Stomach (tissue), 9 donors: Measurements from ENCODE around the gene PANK4. TPM values are rescaled to one million over a fixed set of nuclear protein-coding genes. Genes with fewer than 3 reads are reported as not detected.
"Not testable (repeated sequence)": the region's sequence is repeated elsewhere in the genome, so short reads cannot be mapped to it uniquely, and the experiment has no call there.

Experiments used
- DNase-seq, 2 donors: peaks; one replicate each; pipeline versions ENCODE4 v3.0.0 to v3.0.0-alpha.2; 2013 to 2019
- H3K27ac ChIP-seq, 5 donors: fragments of 200-600 bp in 4 of 5; sonication (generic) in 4 of 5; one replicate each; pipeline ENCODE4 v1.5.1; 2013 to 2019; ENCODE audit warnings: mild to moderate bottlenecking in 1 of 5, moderate library complexity in 1 of 5
- H3K27me3 ChIP-seq, 3 donors: fragments of 200-600 bp; sonication (generic); one replicate each; pipeline ENCODE4 v1.5.1; 2017 to 2019; ENCODE audit warnings: mixed run types in 1 of 3
- H3K36me3 ChIP-seq, 4 donors: fragments of 200-600 bp; sonication (generic); 1 replicate in 3 of 4; 2 replicates in 1 of 4; pipeline ENCODE4 v1.5.1; 2016 to 2019
- H3K4me1 ChIP-seq, 4 donors: fragments of 200-600 bp; sonication (generic); one replicate each; pipeline ENCODE4 v1.5.1; 2016 to 2019
- H3K4me3 ChIP-seq, 4 donors: fragments of 200-600 bp; sonication (generic) in 3 of 4; one replicate each; pipeline ENCODE4 v1.5.1; 2016 to 2019; ENCODE audit warnings: mild to moderate bottlenecking in 1 of 4
- H3K9me3 ChIP-seq, 4 donors: fragments of 200-600 bp; sonication (generic); one replicate each; pipeline ENCODE4 v1.5.1; 2016 to 2019
- EP300 ChIP-seq: sonication (generic); formaldehyde crosslinking; IDR thresholded peaks from one replicate; pipeline ENCODE4 v1.6.1; 2017; ENCODE audit warnings: antibody characterized with exemption
- POLR2A ChIP-seq, 4 donors: fragments of 450-650 bp; IDR thresholded peaks; one replicate each; pipeline ENCODE4 v1.6.1; 2016; ENCODE audit warnings: antibody characterized with exemption in 4 of 4, control low read depth in 2 of 4, mild to moderate bottlenecking in 1 of 4, moderate library complexity in 1 of 4
- POLR2AphosphoS5 ChIP-seq, 3 donors: sonication (generic); formaldehyde crosslinking; IDR thresholded peaks; one replicate each; pipeline ENCODE4 v1.6.1; 2016; ENCODE audit warnings: antibody characterized with exemption in 3 of 3
- WGBS, 5 donors: extraction: QIAGEN DNeasy Blood & Tissue Kit in 3 of 5; methylation state at CpG; one replicate each; pipeline versions ENCODE4 v1.1.5 to v1.1.7; 2013 to 2018; 5-methylcytosine and 5-hydroxymethylcytosine counted together
- intact Hi-C: fragments of 100-400 bp; cut with DNase I; formaldehyde crosslinking; loops from one replicate; pipeline ENCODE4 v1.15.1; 2023; ENCODE audit warnings: low total_unique reads
- polyA plus RNA-seq, 3 donors: library from polyadenylated mRNA; stranded (reverse); fragments of 200-250 nt; gene quantifications; one replicate each; pipeline ENCODE4 v1.2.3, GENCODE V29; 2013
- total RNA-seq, 5 donors: library from RNA; depleted of rRNA; stranded (reverse); fragments of >200 nt; gene quantifications; one replicate each; pipeline versions ENCODE4 v1.1.0 to v1.2.3, GENCODE V29; 2014 to 2016
- TF ChIP-seq, protein P1 (sequence below), 7 experiments: fragments of 450-650 bp in 4 of 7; fragments of 200-600 bp in 3 of 7; sonication (generic) in 3 of 7; IDR thresholded peaks; one replicate each; pipeline ENCODE4 v1.5.1; 2016 to 2019; ENCODE audit warnings: antibody characterized with exemption in 7 of 7, control low read depth in 2 of 7, mild to moderate bottlenecking in 1 of 7
- donor health status: healthy with polysubstance abuse.
- donor health status: Bipolar disorder and iron deficiency.
- donor health status: healthy.

The PANK4 gene
- total and polyA plus RNA-seq, 8 donors: 6.4 to 86.0 (median 19.5) TPM

DNA sequence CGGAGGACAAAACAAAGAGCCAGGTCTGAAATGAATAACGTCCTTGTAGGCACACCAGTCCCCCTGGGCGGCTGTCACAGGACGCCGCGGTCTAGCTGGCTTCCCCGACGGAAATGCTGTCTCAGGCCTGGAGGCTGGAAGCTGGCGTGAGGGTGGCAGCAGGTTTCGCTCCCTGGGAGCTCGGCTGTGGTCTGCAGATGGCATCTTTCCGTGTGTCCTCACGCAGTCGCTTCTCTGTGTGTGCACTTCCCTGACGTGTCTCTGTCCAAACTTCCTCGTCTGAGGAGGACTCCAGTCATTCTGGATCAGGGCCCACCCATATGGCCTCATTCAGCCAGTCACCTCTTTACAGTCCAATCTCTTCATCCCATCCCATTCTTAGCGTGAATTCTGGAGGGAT is 43.9 kb upstream of the PANK4 start:
- no peak for TF ChIP-seq POLR2A (IDR thresholded peaks at IDR 0.05)
- no peak for TF ChIP-seq EP300
- TF ChIP-seq POLR2AphosphoS5 (IDR thresholded peaks at IDR 0.05): no peak
- TF ChIP-seq, protein P1, sequence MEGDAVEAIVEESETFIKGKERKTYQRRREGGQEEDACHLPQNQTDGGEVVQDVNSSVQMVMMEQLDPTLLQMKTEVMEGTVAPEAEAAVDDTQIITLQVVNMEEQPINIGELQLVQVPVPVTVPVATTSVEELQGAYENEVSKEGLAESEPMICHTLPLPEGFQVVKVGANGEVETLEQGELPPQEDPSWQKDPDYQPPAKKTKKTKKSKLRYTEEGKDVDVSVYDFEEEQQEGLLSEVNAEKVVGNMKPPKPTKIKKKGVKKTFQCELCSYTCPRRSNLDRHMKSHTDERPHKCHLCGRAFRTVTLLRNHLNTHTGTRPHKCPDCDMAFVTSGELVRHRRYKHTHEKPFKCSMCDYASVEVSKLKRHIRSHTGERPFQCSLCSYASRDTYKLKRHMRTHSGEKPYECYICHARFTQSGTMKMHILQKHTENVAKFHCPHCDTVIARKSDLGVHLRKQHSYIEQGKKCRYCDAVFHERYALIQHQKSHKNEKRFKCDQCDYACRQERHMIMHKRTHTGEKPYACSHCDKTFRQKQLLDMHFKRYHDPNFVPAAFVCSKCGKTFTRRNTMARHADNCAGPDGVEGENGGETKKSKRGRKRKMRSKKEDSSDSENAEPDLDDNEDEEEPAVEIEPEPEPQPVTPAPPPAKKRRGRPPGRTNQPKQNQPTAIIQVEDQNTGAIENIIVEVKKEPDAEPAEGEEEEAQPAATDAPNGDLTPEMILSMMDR (IDR thresholded peaks at IDR 0.05): no peak
- peaks cover under 1 to 6% (median 2%) of the 10 kb centered on the region in 4 donors for H3K4me1 ChIP-seq
- H3K4me3 ChIP-seq: no peak overlapping the region
- DNase-seq: no peak
- intact Hi-C loops: no loop called here
- no peak overlapping the region for H3K27ac ChIP-seq
- H3K27me3 ChIP-seq: peaks cover 0 to 29% (median 0%) of the 10 kb centered on the region in 3 donors
- H3K9me3 ChIP-seq: peaks cover 0 to 12% (median 10%) of the 10 kb centered on the region in 4 donors
- WGBS, 5 donors: 78 to 88% (median 86%) methylated on average over 16 to 17 of the region's 17 CpGs
- H3K36me3 ChIP-seq: no peaks in the 10 kb centered on the region

DNA sequence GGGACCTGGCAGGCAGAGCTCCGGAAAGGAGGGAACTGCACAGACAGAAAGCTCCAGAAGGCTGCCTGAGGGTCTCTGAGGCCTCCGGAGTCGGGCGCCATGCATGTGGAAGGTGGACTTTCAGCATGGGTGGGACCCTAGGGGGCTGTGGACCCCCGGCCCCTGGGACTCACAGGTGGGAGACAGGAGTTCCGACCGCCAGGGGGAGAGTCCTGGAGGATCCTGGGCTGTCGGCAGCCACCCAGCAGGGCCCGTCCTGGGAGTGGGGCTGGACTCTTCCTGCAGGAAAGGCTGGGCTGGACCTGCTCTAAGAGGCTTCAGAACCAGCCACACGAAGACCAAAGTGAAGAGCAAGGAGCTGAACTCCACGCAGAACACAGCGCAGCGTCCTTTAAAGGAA is 43.3 kb upstream of the PANK4 start:
- peaks cover 0 to 29% (median 0%) of the 10 kb centered on the region in 3 donors for H3K27me3 ChIP-seq
- H3K4me3 ChIP-seq, H3K36me3 ChIP-seq, H3K27ac ChIP-seq, H3K4me1 ChIP-seq, DNase-seq, intact Hi-C loops: not testable (repeated sequence)
- whole genome bisulfite sequencing, 5 donors: 83 to 91% (median 84%) methylated on average over 11 to 13 of the region's 13 CpGs
- H3K9me3 ChIP-seq: peaks cover 0 to 12% (median 10%) of the 10 kb centered on the region in 4 donors

DNA sequence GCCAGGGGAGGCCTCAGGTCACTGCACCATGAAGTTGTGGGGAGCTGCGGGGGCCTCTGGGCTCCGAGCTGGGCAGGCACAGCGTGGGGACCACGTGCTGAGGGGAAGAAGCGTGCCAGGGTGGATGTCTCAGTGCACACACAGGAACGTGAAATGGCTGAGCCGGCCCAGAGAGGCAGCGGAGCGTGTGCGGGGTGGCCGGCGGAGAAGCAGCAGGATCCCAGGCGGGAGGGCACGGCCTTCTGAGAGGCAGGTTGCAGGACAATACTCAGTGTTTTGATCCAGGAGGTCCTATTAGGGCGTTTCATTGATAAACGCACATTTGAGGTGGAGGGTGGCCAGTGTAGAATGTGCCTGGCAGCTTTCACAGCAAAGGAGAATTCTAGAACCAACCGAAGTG is 42.7 kb upstream of the PANK4 start:
- Histone ChIP-seq H3K4me3 (no peak overlapping the region), H3K27ac (no peak overlapping the region), H3K4me1 (peaks cover 5 to 9% (median 7%) of the 10 kb centered on the region in 4 donors), H3K27me3 (peaks cover 0 to 29% (median 0%) of the 10 kb centered on the region in 3 donors), H3K9me3 (peaks cover 0 to 12% (median 10%) of the 10 kb centered on the region in 4 donors), H3K36me3 (peaks cover 0 to 2% (median 0%) of the 10 kb centered on the region in 4 donors)
- WGBS, 5 donors: 78 to 91% (median 86%) methylated on average over 15 to 17 of the region's 17 CpGs
- TF ChIP-seq POLR2AphosphoS5 (IDR thresholded peaks at IDR 0.05) (no peak), EP300 (no peak), POLR2A (IDR thresholded peaks at IDR 0.05) (no peak)
- TF ChIP-seq, protein P1 (IDR thresholded peaks at IDR 0.05): no peak
- DNase-seq: no peak
- intact Hi-C loops: no loop called here

DNA sequence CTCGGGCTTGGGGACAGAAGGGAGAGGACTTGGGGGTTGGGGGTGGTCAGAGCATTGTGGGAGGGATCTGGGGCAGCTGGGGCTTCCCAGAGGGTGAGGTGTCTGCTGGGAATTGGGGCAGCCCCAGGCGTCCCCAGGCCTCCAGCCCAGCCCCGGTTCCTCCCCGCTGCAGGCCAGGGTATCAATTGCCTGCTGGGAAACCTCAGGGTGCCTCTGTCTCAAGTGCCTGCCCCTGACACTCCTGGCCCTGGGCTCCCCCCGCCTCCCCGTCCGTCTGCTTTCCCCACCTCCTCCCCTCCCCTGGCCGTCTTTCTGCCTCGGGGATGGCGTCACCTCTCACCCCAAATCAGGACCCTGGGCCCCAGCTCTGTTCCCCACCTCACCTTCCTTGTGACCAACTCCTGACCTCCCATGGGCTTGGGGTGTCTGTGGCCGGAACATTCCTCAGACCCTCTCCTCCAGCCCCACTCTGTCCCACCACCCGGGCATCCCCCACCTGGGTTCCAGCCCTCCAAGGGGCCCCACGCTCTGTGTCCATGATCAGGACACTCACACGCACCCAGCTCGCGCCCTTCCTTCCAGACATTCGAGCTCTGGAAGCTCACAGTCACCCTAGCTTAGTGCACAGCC is 41.9 kb upstream of the PANK4 start:
- peaks cover 0 to 29% (median 0%) of the 10 kb centered on the region in 3 donors for H3K27me3 ChIP-seq
- intact Hi-C loops, H3K27ac ChIP-seq, H3K4me3 ChIP-seq, H3K9me3 ChIP-seq, DNase-seq, H3K4me1 ChIP-seq, H3K36me3 ChIP-seq: not testable (repeated sequence)
- 39 to 74% (median 64%) methylated on average over 3 to 14 of the region's 17 CpGs for WGBS, 5 donors

DNA sequence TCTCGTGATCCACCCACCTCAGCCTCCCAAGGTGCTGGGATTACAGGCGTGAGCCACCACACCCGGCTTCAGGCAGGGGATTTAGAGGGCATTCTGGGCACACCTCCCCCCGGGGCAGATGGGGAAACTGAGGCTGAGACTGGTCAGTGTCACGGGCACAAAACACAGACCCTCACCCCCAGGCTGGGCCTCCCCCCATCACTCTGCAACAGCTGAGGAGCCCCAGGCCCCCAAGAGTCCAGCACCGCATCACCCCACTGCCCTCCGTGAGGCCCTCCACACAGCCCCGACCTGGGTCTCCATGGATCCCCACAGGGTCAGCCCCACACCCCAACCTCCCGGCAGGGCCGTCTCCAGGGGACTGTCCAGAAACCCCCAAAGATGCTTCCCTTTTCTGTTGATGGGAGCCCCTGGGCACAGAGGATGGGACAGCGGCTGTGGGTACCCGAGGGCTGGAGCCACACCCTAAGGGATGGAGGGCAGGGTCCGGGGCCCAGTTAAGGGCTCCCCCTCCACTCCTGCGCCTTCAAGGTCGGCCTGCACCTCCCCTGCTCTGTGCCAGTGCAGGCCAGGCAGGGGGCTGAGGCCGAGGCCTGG is 40.8 kb upstream of the PANK4 start:
- TF ChIP-seq POLR2A (IDR thresholded peaks at IDR 0.05): no peak
- TF ChIP-seq, protein P1 (IDR thresholded peaks at IDR 0.05): no peak
- no peak for TF ChIP-seq POLR2AphosphoS5 (IDR thresholded peaks at IDR 0.05)
- no peak for TF ChIP-seq EP300
- peaks cover 0 to 29% (median 0%) of the 10 kb centered on the region in 3 donors for H3K27me3 ChIP-seq
- H3K27ac ChIP-seq: no peak overlapping the region
- WGBS, 5 donors: 81 to 89% (median 88%) methylated on average over 11 to 16 of the region's 16 CpGs
- no peak overlapping the region for H3K4me3 ChIP-seq
- no peak for DNase-seq
- peaks cover 5 to 9% (median 7%) of the 10 kb centered on the region in 4 donors for H3K4me1 ChIP-seq
- no peaks in the 10 kb centered on the region for H3K9me3 ChIP-seq
- intact Hi-C loops: no loop called here
- H3K36me3 ChIP-seq: peaks cover 9 to 20% (median 18%) of the 10 kb centered on the region in 4 donors
